ENCODE data around the gene CCDC183. TPM values are rescaled to one million over a fixed set of nuclear protein-coding genes. Genes with fewer than 3 reads are reported as not detected.

CCDC183 gene
- polyA plus RNA-seq, 3 donors, result 0.54 to 2.1 TPM; not detected in 1

DNA sequence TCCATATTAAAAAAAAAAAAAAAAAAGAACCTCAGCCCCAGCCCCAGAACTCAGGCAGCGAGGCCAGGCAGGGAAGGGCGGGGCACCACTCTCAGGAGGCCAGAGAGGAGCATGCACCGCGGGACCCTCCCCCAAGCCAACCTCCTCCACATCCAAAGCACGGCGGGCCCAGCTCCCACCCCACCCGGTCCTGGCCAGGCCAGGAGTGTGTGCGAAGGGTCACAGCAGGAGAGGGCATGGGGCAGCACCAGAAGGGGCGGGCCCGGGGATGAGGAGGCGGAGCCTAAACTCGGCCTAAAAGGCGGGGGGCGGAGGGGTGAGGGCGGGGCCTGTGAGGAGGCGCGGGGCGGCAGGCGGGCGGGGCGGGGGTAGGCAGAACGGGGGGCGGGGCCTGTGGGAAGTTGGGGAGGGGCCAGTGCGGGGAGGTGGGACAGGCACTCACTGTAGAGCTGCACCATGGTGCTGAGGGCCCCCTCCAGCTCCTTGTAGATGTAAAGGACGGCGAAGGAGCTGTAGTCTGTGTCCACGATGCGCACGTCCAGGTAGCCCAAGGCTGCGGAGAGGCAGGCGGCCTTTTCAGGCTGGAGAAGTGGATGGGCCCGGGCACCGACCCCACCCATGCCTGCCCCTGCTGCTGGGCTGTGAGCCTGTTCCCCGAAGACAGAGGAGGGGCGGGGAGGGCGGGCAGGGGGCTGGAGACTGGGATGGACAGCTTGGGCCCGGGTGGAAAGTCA lies 33.1 kb upstream of the CCDC183 start:
- no peak overlapping the region for H3K4me3 ChIP-seq (replicated peaks in 1 of 3; ENCODE audit: low read depth in 2 of 3, low read length in 3 of 3)
- H3K4me2 ChIP-seq (replicated peaks; ENCODE audit: extremely low read depth, low read length, poor library complexity, severe bottlenecking), result no peak overlapping the region
- H4K20me1 ChIP-seq (ENCODE audit: insufficient read depth, low read length), result no peaks in the 10 kb centered on the region
- no peak overlapping the region for H2AFZ ChIP-seq (ENCODE audit: insufficient read depth, low read depth, low read length, poor library complexity, severe bottlenecking)
- Mint-ChIP-seq H3K4me1 (peaks cover 13% of the 10 kb centered on the region), H3K27me3 (ENCODE audit: low read depth in 3 of 3) (peaks cover 5 to 18% (median 18%) of the 10 kb centered on the region in 3 donors), H3K36me3 (no peaks in the 10 kb centered on the region), H3K4me3 (no peak overlapping the region), H3K27ac (no peak overlapping the region), H3K9me3 (peaks cover 0 to 2% (median 0%) of the 10 kb centered on the region in 7 donors)
- no peaks in the 10 kb centered on the region for H3K79me2 ChIP-seq (ENCODE audit: insufficient read depth, low read length)
- H3K4me1 ChIP-seq (ENCODE audit: control insufficient read depth in 1 of 2, insufficient read depth in 2 of 2, low read length in 2 of 2), result no peaks in the 10 kb centered on the region
- TF ChIP-seq, protein P1, sequence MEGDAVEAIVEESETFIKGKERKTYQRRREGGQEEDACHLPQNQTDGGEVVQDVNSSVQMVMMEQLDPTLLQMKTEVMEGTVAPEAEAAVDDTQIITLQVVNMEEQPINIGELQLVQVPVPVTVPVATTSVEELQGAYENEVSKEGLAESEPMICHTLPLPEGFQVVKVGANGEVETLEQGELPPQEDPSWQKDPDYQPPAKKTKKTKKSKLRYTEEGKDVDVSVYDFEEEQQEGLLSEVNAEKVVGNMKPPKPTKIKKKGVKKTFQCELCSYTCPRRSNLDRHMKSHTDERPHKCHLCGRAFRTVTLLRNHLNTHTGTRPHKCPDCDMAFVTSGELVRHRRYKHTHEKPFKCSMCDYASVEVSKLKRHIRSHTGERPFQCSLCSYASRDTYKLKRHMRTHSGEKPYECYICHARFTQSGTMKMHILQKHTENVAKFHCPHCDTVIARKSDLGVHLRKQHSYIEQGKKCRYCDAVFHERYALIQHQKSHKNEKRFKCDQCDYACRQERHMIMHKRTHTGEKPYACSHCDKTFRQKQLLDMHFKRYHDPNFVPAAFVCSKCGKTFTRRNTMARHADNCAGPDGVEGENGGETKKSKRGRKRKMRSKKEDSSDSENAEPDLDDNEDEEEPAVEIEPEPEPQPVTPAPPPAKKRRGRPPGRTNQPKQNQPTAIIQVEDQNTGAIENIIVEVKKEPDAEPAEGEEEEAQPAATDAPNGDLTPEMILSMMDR (IDR thresholded peaks at IDR 0.05), result no peak
- H3K9ac ChIP-seq (ENCODE audit: insufficient read depth, low read length, poor library complexity, severe bottlenecking), result no peak overlapping the region
- no peaks in the 10 kb centered on the region for H3K27me3 ChIP-seq (ENCODE audit: control insufficient read depth in 2 of 2, insufficient read depth in 2 of 2, low read length in 2 of 2)
- H3K27ac ChIP-seq (ENCODE audit: low read depth in 1 of 2, low read length in 2 of 2), result no peak overlapping the region
- DNase-seq, result peak in 1 of 3 donors; percentile 28
- WGBS (ENCODE audit: insufficient coverage), result 36% methylated on average over 15 of the region's 37 CpGs
- no peaks in the 10 kb centered on the region for H3K36me3 ChIP-seq (replicated peaks in 1 of 2; ENCODE audit: control insufficient read depth in 1 of 2, insufficient read depth in 2 of 2, low read length in 2 of 2)
- H3K9me3 ChIP-seq (replicated peaks in 1 of 2; ENCODE audit: control insufficient read depth in 1 of 2, insufficient read depth in 1 of 2, low read length in 2 of 2), result no peaks in the 10 kb centered on the region
- intact Hi-C loops (cut with micrococcal nuclease), result no loop called here

DNA sequence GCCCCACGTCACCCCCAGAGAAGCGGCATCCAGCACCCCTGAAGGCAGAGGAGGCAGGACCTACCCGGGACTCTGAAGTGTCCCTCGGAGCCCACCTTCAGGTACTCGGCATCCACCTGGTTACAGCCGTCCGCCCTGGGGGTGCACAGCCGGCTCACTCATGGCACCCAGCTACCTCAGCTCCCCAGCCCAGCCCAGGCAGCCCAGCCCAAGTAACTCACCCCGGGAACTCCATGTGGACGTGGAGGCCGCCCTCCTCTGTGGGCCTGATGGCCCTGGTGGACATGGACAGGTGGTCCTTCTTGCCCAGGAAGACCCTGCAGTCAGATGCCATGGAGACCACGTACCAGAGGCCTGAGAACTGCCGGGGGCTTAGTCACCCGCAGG lies 32.5 kb upstream of the CCDC183 start:
- Histone ChIP-seq H3K4me2 (replicated peaks; ENCODE audit: extremely low read depth, low read length, poor library complexity, severe bottlenecking) (no peak overlapping the region), H3K36me3 (replicated peaks in 1 of 2; ENCODE audit: control insufficient read depth in 1 of 2, insufficient read depth in 2 of 2, low read length in 2 of 2) (no peaks in the 10 kb centered on the region), H3K9me3 (replicated peaks in 1 of 2; ENCODE audit: control insufficient read depth in 1 of 2, insufficient read depth in 1 of 2, low read length in 2 of 2) (no peaks in the 10 kb centered on the region), H3K79me2 (ENCODE audit: insufficient read depth, low read length) (no peaks in the 10 kb centered on the region), H3K4me1 (ENCODE audit: control insufficient read depth in 1 of 2, insufficient read depth in 2 of 2, low read length in 2 of 2) (no peaks in the 10 kb centered on the region), H2AFZ (ENCODE audit: insufficient read depth, low read depth, low read length, poor library complexity, severe bottlenecking) (no peak overlapping the region), H3K4me3 (replicated peaks in 1 of 3; ENCODE audit: low read depth in 2 of 3, low read length in 3 of 3) (no peak overlapping the region), H3K27ac (ENCODE audit: low read depth in 1 of 2, low read length in 2 of 2) (no peak overlapping the region), H3K9ac (ENCODE audit: insufficient read depth, low read length, poor library complexity, severe bottlenecking) (no peak overlapping the region), H4K20me1 (ENCODE audit: insufficient read depth, low read length) (no peaks in the 10 kb centered on the region), H3K27me3 (ENCODE audit: control insufficient read depth in 2 of 2, insufficient read depth in 2 of 2, low read length in 2 of 2) (no peaks in the 10 kb centered on the region)
- Mint-ChIP-seq H3K4me1 (peaks cover 13% of the 10 kb centered on the region), H3K36me3 (no peaks in the 10 kb centered on the region), H3K27ac (no peak overlapping the region), H3K27me3 (ENCODE audit: low read depth in 3 of 3) (peaks cover 8 to 21% (median 20%) of the 10 kb centered on the region in 3 donors), H3K4me3 (no peak overlapping the region), H3K9me3 (peaks cover 0 to 2% (median 0%) of the 10 kb centered on the region in 7 donors)
- no peak for DNase-seq
- TF ChIP-seq, protein P1 (IDR thresholded peaks at IDR 0.05), result no peak
- intact Hi-C loops (cut with micrococcal nuclease), result no loop called here
- 92% methylated on average over 14 of the region's 14 CpGs for WGBS (ENCODE audit: insufficient coverage)
